ENCODE results near the gene TBC1D7. TPM values are rescaled to one million over a fixed set of nuclear protein-coding genes. Genes with fewer than 3 reads are reported as not detected.

Gene TBC1D7
- total and polyA plus RNA-seq, 2 experiments from 2014 or later: 8.5 to 25.8 TPM

DNA sequence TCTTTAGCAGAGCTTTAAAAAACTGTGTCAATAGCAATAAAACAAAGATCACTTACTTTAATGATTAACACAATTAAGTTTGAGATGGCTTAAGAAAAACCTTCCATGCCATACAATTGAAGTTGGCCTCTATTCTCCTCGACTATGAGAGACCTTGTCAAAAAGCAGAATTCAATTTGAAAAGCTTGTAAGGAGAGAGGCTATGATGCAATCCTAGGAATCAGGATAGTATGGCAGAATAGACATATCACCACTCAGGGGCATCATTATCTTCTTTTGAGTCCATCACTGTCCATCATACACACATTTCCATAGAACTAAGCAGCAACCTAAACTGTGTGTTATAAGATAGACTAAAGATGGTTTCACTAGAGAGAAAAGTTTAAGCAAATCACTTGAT lies 17.2 kb downstream of the TBC1D7 start:
- Histone ChIP-seq H3K79me2 (ENCODE audit: insufficient read depth) (no peaks in the 10 kb centered on the region), H3F3A (ENCODE audit: insufficient read depth) (no peaks in the 10 kb centered on the region), H3K27ac (no peak overlapping the region), H3K27me3 (replicated peaks; ENCODE audit: insufficient read depth) (no peaks in the 10 kb centered on the region), H3K4me3 (no peak overlapping the region), H4K20me1 (ENCODE audit: insufficient read depth) (no peaks in the 10 kb centered on the region), H3K36me3 (ENCODE audit: low read depth) (peaks cover 20% of the 10 kb centered on the region), H2AFZ (no peak overlapping the region), H3K9me2 (ENCODE audit: insufficient read depth) (no peaks in the 10 kb centered on the region), H3K9me3 (ENCODE audit: low read depth) (no peaks in the 10 kb centered on the region), H3K9ac (no peak overlapping the region), H3K4me2 (ENCODE audit: unreplicated experiment) (no peak overlapping the region), H3K4me1 (ENCODE audit: insufficient read depth) (no peaks in the 10 kb centered on the region)
- TF ChIP-seq EZH2phosphoT487 (IDR thresholded peaks at IDR 0.05; ENCODE audit: insufficient read depth, low read depth) (no peak), EZH2 (IDR thresholded peaks at IDR 0.05; ENCODE audit: insufficient read depth, poor library complexity, severe bottlenecking) (no peak)
- in situ Hi-C loops (cut with MboI): loop anchor here (10.0 kb wide), 1 partner anchor 396 kb away; no protein-coding TSS in a partner anchor
- DNase-seq: no peak
- WGBS, 2 experiments (ENCODE audit: low coverage in 1 of 2, low lambda C conversion rate in 2 of 2, missing lambda C conversion rate in 2 of 2): 0% methylated on average over 1 of the region's 1 CpG

DNA sequence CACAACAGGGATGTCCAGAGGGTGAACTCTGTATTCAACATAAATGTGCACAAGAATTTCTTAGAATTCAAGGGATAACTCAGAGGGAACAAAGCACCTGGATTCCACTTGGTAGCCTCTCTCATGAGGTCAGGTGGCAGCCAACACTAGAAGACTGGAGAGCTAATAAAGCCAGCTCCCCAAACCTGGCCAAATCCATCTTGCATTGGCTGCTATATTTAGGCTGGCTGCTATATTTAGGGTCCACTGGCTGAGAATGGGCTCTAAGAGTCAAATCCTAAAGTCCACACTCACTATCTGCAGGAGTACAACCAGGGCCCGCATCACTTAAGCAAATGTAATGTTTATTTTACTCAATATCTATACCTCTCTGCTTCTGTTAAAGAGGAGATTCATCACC lies 20.0 kb downstream of the TBC1D7 start:
- peaks cover 20% of the 10 kb centered on the region for H3K36me3 ChIP-seq (ENCODE audit: low read depth)
- H3K9me2 ChIP-seq (ENCODE audit: insufficient read depth): no peaks in the 10 kb centered on the region
- no peak overlapping the region for H3K4me2 ChIP-seq (ENCODE audit: unreplicated experiment)
- H3K27ac ChIP-seq: no peak overlapping the region
- H2AFZ ChIP-seq: no peak overlapping the region
- no peaks in the 10 kb centered on the region for H3K9me3 ChIP-seq (ENCODE audit: low read depth)
- in situ Hi-C loops (cut with MboI): no loop called here
- H4K20me1 ChIP-seq (ENCODE audit: insufficient read depth): no peaks in the 10 kb centered on the region
- peaks cover 14% of the 10 kb centered on the region for H3F3A ChIP-seq (ENCODE audit: insufficient read depth)
- H3K4me1 ChIP-seq (ENCODE audit: insufficient read depth): peaks cover 7% of the 10 kb centered on the region
- no peaks in the 10 kb centered on the region for H3K27me3 ChIP-seq (replicated peaks; ENCODE audit: insufficient read depth)
- WGBS, 2 experiments (ENCODE audit: low coverage in 1 of 2, low lambda C conversion rate in 2 of 2, missing lambda C conversion rate in 2 of 2): 100% methylated on average over 1 of the region's 1 CpG
- DNase-seq: no peak
- H3K4me3 ChIP-seq: no peak overlapping the region
- H3K9ac ChIP-seq: no peak overlapping the region
- H3K79me2 ChIP-seq (ENCODE audit: insufficient read depth): no peaks in the 10 kb centered on the region
- TF ChIP-seq EZH2 (IDR thresholded peaks at IDR 0.05; ENCODE audit: insufficient read depth, poor library complexity, severe bottlenecking) (no peak), EZH2phosphoT487 (IDR thresholded peaks at IDR 0.05; ENCODE audit: insufficient read depth, low read depth) (no peak)

DNA sequence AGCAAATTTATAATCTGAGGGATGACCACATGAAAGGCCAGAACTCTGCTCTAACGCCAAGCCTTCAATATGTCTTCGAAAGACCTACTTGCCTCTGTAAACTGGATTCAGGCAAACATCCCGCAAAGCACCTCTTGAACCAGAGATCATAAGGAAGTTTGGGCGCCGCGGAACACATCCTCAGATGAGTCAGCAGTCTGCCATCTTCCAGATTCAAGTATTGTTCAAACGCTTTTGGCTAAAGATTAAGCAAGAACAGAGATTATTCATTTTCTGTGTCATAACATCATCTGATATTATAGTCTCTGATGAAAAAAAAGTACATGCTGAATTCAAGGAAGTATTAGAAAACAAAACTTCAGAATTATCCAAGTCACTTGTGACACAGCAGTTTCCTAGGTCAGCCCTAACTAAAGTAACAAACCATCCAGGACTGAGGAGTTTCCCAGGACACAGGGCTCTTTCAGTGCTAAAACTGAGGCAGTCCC lies 20.8 kb downstream of the TBC1D7 start:
- no peak overlapping the region for H3K9ac ChIP-seq
- H2AFZ ChIP-seq: no peak overlapping the region
- no peak overlapping the region for H3K4me3 ChIP-seq
- 92 to 95% methylated on average over 7 of the region's 7 CpGs for WGBS, 2 experiments (ENCODE audit: low coverage in 1 of 2, low lambda C conversion rate in 2 of 2, missing lambda C conversion rate in 2 of 2)
- H3K9me3 ChIP-seq (ENCODE audit: low read depth): no peaks in the 10 kb centered on the region
- peaks cover 17% of the 10 kb centered on the region for H3F3A ChIP-seq (ENCODE audit: insufficient read depth)
- no peak overlapping the region for H3K4me2 ChIP-seq (ENCODE audit: unreplicated experiment)
- peak; percentile 35 for DNase-seq
- TF ChIP-seq EZH2phosphoT487 (IDR thresholded peaks at IDR 0.05; ENCODE audit: insufficient read depth, low read depth) (no peak), EZH2 (IDR thresholded peaks at IDR 0.05; ENCODE audit: insufficient read depth, poor library complexity, severe bottlenecking) (no peak)
- H4K20me1 ChIP-seq (ENCODE audit: insufficient read depth): no peaks in the 10 kb centered on the region
- H3K27me3 ChIP-seq (replicated peaks; ENCODE audit: insufficient read depth): no peaks in the 10 kb centered on the region
- no peak overlapping the region for H3K27ac ChIP-seq
- no peaks in the 10 kb centered on the region for H3K79me2 ChIP-seq (ENCODE audit: insufficient read depth)
- no peaks in the 10 kb centered on the region for H3K9me2 ChIP-seq (ENCODE audit: insufficient read depth)
- in situ Hi-C loops (cut with MboI): no loop called here
- peaks cover 12% of the 10 kb centered on the region for H3K4me1 ChIP-seq (ENCODE audit: insufficient read depth)
- H3K36me3 ChIP-seq (ENCODE audit: low read depth): peaks cover 20% of the 10 kb centered on the region

DNA sequence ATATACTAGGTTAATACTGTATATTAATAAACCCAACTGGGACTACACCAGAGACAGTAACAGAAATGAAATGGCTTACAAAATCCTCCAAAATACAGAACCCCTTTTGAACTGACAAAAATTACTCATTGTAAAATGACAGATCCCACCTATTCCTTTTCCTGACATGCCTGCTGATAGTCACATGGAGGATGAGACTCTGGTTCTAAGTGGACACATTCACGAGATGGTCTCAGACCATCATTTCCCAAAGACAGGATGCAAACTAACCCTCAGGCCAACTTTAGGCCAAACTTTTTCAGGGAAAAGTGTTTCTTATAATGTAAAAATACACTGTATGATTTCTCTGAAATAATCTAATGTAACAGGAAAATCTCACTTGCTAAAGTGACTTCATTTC lies 22.5 kb downstream of the TBC1D7 start:
- H4K20me1 ChIP-seq (ENCODE audit: insufficient read depth): no peaks in the 10 kb centered on the region
- H3K79me2 ChIP-seq (ENCODE audit: insufficient read depth): no peaks in the 10 kb centered on the region
- no peaks in the 10 kb centered on the region for H3K27me3 ChIP-seq (replicated peaks; ENCODE audit: insufficient read depth)
- peaks cover 14% of the 10 kb centered on the region; the same call in 1 of the 2 replicates for H3K36me3 ChIP-seq (ENCODE audit: low read depth)
- DNase-seq: no peak
- TF ChIP-seq EZH2 (IDR thresholded peaks at IDR 0.05; ENCODE audit: insufficient read depth, poor library complexity, severe bottlenecking): no peak
- TF ChIP-seq EZH2phosphoT487 (IDR thresholded peaks at IDR 0.05; ENCODE audit: insufficient read depth, low read depth): no peak
- in situ Hi-C loops (cut with MboI): no loop called here
- H3K9ac ChIP-seq: no peak overlapping the region
- peaks cover 15% of the 10 kb centered on the region for H3K4me1 ChIP-seq (ENCODE audit: insufficient read depth)
- 97 to 100% methylated on average over 1 of the region's 1 CpG for WGBS, 2 experiments (ENCODE audit: low coverage in 1 of 2, low lambda C conversion rate in 2 of 2, missing lambda C conversion rate in 2 of 2)
- H3K4me2 ChIP-seq (ENCODE audit: unreplicated experiment): no peak overlapping the region
- no peak overlapping the region for H3K4me3 ChIP-seq
- peaks cover 17% of the 10 kb centered on the region for H3F3A ChIP-seq (ENCODE audit: insufficient read depth)
- H3K27ac ChIP-seq: no peak overlapping the region
- H3K9me2 ChIP-seq (ENCODE audit: insufficient read depth): no peaks in the 10 kb centered on the region
- H2AFZ ChIP-seq: no peak overlapping the region
- no peaks in the 10 kb centered on the region for H3K9me3 ChIP-seq (ENCODE audit: low read depth)

DNA sequence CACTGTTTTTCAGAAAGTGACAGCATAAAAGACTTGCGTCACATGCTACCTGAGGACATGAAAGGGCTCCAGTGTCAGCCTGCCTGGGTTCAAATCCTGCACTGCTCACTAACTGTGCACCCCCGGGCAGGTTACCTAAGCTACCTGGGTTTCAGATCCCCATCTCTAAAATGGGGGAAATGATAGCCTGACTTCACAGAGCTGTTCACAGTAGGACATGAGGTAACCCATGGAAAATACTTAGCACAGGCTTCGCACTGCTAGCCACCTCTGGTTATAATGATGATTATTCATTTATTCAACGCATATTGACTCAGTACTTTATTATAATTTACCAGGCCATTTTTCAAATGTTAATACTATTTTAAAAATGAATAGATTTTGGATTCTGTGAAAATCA lies 23.0 kb downstream of the TBC1D7 start:
- 72 to 74% methylated on average over 4 of the region's 4 CpGs for WGBS, 2 experiments (ENCODE audit: low coverage in 1 of 2, low lambda C conversion rate in 2 of 2, missing lambda C conversion rate in 2 of 2)
- Histone ChIP-seq H4K20me1 (ENCODE audit: insufficient read depth) (no peaks in the 10 kb centered on the region), H3K9me2 (ENCODE audit: insufficient read depth) (no peaks in the 10 kb centered on the region), H3K79me2 (ENCODE audit: insufficient read depth) (no peaks in the 10 kb centered on the region), H3K36me3 (ENCODE audit: low read depth) (peaks cover 14% of the 10 kb centered on the region; the same call in 1 of the 2 replicates), H3K27me3 (replicated peaks; ENCODE audit: insufficient read depth) (no peaks in the 10 kb centered on the region), H3K9ac (no peak overlapping the region), H3K4me3 (no peak overlapping the region), H3K4me2 (ENCODE audit: unreplicated experiment) (no peak overlapping the region), H2AFZ (no peak overlapping the region), H3K9me3 (ENCODE audit: low read depth) (no peaks in the 10 kb centered on the region), H3K4me1 (ENCODE audit: insufficient read depth) (peaks cover 15% of the 10 kb centered on the region), H3K27ac (no peak overlapping the region), H3F3A (ENCODE audit: insufficient read depth) (peaks cover 17% of the 10 kb centered on the region)
- DNase-seq: no peak
- in situ Hi-C loops (cut with MboI): no loop called here
- TF ChIP-seq EZH2phosphoT487 (IDR thresholded peaks at IDR 0.05; ENCODE audit: insufficient read depth, low read depth) (no peak), EZH2 (IDR thresholded peaks at IDR 0.05; ENCODE audit: insufficient read depth, poor library complexity, severe bottlenecking) (no peak)

Measured in GM23248 (cell line).